Astrocyte (in vitro differentiated cells and primary cell): ENCODE measurements around the gene ZNF443.

Experiments used
- CTCF ChIP-seq: IDR thresholded peaks from 2 replicates; pipeline ENCODE4 v1.5.1; 2011; ENCODE audit warnings: low read depth, mild to moderate bottlenecking, inconsistent platforms, low read length, moderate library complexity; ENCODE audit not compliant: insufficient read depth
- EZH2 ChIP-seq: IDR thresholded peaks from 2 replicates; pipeline ENCODE4 v1.6.1; 2012; ENCODE audit warnings: mild to moderate bottlenecking, low read length, inconsistent platforms; ENCODE audit not compliant: insufficient read depth

GRCh38 chr19:12425236-12425887, 15.5 kb downstream of the ZNF443 start:
- TF ChIP-seq CTCF (no peak), EZH2 (no peak)
